HG02970 (cell line): ENCODE measurements around the gene COL18A1.
"Not testable (repeated sequence)": the region's sequence is repeated elsewhere in the genome, so short reads cannot be mapped to it uniquely, and the experiment has no call there.

ENCODE experiments used
- ATAC-seq: cut with Tn5 transposase; IDR thresholded peaks from one replicate; pipeline ENCODE4 v1.9.1; 2021; ENCODE audit warnings: mild to moderate bottlenecking, moderate library complexity, moderate number of reproducible peaks; ENCODE audit not compliant: unreplicated experiment, low FRiP score

Gene COL18A1

DNA sequence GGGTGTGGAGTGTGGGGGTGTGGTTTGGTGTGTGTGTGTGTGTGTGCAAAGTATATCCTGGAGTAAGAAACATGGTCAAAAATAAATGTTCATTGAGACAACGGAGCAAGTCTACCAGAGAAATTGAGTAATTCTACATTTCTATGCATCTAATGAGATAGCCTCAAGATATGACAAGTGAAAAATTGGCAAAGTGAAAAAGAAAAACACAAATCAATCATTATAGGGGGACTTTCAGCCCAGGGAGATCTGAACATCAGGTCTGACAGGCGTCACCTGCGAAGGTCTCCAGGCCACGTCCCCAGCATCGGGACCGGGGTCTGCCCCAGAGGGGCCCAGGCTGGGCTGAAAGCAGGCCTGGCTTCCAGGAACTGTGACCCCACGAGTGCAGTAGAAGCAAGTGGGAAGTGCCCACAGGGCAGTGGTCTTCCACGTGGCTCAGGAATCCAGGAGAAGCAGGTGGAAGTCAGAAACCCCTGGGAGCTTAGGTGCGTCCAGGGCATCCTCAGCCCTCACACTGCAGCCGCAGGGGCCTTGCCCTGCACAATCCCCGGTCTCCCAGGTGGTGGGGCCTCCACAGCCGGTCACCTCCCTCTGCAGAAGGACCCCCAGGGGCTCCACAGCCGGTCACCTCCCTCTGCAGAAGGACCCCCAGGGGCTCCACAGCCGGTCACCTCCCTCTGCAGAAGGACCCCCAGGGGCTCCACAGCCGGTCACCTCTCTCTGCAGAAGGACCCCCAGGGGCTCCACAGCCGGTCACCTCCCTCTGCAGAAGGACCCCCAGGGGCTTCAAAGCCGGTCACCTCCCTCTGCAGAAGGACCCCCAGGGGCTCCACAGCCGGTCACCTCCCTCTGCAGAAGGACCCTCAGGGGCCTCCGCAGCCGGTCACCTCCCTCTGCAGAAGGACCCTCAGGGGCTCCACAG lies 96.4 kb downstream of the COL18A1 start:
- ATAC-seq = not testable (repeated sequence)

DNA sequence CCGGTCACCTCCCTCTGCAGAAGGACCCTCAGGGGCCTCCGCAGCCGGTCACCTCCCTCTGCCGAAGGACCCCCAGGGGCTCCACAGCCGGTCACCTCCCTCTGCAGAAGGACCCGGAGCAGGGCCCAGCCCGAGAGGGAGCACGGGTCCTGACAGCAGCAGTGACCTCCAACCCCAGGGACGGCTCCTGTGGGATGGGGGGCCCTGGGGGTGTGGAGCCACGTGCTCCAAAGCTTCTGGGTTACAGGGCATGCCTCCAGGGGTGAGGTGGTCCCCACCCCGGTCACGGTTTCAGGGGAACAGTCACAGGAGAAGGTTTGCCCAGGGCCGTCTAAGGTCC lies 97.0 kb downstream of the COL18A1 start:
- no peak for ATAC-seq

DNA sequence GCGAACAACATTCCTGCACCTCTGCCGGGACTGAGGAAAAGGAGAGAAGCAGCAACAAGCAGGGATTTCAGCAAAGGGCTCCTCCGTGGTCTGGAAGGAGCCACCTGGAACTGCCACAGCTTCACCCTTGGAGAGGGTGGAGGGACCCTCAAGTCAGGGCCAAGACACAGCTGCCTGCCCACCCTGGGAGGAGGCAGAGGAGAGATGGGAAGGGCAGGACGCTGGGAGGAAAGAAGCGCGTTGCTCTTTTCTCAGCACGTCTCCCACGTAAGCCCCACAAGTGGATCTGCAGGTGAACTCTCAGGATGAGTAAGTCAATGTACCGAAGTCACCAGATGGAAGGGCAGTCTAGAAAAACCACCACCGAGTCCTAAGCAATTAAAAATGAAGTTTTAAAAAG lies 97.6 kb downstream of the COL18A1 start:
- no peak for ATAC-seq

DNA sequence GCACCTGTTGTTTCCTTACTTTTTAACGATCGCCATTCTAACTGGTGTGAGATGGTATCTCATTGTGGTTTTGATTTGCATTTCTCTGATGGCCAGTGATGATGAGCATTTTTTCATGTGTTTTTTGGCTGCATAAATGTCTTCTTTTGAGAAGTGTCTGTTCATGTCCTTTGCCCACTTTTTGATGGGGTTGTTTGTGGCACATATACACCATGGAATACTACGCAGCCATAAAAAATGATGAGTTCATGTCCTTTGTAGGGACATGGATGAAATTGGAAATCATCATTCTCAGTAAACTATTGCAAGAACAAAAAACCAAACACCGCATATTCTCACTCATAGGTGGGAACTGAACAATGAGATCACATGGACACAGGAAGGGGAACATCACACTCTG lies 98.3 kb downstream of the COL18A1 start:
- ATAC-seq = not testable (repeated sequence)

DNA sequence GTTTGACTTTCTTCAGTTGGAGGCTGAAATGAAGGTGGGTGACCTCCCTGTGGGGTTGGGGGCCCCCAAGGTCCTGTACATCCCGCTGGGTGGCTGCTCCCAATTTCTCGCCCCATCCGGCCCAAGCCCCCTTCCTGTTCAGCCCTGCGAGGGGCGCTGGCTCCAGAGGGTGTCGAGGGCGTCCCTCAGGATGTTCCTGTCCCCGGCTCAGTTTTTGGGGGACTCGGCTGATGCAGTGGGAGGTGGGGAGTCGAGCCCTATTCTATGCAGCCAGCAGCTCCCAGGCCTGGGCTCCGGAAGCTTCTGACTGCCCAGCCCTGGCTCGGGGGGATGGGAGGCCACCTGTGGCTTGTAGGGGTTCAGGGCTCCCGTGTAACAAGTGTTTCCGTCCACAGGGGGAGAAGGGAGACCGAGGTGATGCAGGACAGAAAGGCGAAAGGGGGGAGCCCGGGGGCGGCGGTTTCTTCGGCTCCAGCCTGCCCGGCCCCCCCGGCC lies 99.1 kb downstream of the COL18A1 start:
- no peak for ATAC-seq

DNA sequence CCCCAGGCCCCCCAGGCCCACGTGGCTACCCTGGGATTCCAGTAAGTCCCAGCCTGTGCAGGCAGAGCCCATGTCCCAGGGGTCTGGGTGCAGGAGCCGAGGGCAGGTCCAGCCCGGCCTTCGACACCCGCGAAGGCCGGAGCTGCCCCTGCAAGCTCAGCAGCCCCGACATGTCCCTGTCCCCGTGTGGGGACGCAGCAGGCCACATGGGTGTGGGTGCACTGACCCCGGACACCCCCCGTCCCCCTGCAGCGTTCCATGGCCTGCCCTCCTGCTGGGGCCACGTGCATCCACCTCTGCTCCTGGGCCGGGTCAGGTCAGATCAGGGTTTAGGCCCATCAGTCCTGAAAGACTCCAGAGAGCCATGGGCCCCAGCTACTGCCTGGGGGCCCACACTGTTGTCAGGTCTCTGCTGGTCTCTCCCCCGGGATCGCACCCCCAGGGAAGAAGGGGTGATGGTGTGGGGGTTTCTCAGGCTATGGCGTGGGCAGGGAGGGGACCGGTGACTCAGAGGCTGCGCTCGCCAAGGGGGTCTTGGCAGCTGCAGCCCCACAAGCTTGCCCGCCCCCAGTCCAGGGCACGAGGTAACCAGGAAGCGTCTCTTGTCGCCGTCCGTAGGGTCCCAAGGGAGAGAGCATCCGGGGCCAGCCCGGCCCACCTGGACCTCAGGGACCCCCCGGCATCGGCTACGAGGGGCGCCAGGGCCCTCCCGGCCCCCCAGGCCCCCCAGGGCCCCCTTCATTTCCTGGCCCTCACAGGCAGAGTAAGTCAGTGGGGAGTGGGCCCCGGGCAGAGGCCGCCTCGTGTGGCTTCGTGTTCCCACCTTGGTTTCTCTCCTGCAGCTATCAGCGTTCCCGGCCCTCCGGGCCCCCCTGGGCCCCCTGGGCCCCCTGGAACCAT lies 99.8 kb downstream of the COL18A1 start:
- no peak for ATAC-seq

DNA sequence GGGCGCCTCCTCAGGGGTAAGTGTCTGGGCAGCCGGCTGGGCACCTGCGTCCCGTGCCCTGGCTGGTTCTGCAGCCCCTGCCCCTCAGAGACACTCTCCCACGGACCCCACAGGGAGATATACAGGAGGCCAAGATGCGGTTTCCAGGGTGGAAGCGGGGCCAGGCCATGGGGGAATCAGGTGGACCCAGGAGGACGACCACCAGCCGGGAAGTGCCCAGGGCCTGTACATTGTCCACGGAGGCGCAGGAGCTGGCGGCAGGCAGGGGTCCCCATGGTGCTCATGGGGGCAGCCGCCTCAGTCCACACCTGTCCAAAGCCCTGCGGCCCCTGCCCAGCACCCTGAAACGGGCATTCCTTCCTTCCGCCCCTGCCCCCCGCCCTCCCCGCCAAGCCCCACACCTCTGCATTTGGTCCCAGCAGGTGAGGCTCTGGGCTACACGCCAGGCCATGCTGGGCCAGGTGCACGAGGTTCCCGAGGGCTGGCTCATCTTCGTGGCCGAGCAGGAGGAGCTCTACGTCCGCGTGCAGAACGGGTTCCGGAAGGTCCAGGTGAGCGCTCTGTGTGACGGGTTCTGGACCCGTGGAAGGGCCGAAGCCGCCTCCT lies 100.6 kb downstream of the COL18A1 start:
- no peak for ATAC-seq

DNA sequence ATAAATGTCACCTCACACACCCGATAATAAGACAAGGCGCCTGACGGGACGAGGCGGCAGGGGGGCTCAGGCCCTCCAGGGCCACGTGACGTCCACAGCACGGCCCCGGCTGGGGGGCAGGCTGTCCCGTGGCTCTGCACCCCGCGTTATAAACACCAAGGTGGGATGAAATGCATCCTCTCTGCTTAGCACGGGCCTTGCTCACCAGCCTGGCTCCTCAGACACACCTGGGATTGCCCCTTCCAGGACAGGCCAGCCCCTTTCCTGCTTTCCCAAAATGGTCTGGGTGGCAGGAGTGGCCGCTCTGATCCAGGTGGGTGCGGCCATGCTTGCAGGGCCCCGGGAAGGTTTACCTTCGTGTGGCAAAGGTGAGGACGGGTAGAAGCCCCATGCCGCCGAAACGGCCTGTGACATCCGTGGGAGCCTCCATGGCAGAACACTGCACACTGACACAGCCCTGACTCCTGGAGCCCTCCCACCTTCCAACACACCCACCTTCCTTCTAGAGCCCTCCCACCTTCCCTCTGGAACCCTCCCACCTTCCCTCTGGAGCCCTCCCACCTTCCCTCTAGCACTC lies 101.4 kb downstream of the COL18A1 start:
- no peak for ATAC-seq

DNA sequence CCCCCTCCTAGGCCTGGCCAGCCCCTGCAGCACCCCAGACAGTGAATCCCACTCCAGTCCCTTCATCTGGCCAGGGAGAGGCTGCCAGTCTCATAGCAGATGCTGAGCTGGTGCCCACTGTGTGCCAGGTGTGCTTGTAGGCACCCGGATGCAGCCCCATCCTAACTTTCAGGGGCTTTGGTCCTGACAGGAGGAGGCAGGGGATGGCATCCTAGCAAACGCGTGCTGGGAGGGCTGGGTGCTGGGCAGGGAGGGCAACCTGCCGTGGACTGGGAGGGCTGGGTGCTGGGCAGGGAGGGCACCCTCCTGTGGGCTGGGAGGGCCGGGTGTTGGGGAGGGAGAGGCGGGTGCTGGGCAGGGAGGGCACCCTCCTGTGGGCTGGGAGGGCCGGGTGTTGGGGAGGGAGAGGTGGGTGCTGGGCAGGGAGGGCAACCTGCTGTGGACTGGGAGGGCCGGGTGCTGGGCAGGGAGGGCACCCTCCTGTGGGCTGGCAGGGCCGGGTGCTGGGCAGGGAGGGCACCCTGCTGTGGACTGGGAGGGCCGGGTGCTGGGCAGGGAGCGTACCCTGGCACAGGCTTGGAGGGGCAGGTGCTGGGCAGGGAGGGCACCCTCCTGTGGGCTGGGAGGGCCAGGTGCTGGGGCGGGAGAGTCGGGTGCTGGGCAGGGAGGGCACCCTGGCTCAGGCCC lies 102.0 kb downstream of the COL18A1 start:
- no peak for ATAC-seq

DNA sequence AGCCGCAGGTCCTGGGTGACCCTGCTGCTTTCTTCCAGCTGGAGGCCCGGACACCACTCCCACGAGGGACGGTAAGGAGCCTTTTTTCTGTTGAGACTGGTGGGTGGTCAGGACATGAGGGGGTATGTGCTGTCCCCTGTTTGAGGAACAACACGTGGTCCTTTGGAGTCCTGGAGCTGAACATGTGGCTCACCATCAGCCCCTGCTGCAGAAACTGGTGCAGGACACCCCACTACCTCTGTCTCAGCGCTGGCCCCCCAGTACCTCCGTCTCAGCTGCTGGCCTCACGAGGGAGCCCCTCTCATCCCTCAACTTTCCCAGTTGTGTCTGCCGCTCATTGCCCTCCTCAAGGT lies 102.5 kb downstream of the COL18A1 start:
- ATAC-seq = no peak

DNA sequence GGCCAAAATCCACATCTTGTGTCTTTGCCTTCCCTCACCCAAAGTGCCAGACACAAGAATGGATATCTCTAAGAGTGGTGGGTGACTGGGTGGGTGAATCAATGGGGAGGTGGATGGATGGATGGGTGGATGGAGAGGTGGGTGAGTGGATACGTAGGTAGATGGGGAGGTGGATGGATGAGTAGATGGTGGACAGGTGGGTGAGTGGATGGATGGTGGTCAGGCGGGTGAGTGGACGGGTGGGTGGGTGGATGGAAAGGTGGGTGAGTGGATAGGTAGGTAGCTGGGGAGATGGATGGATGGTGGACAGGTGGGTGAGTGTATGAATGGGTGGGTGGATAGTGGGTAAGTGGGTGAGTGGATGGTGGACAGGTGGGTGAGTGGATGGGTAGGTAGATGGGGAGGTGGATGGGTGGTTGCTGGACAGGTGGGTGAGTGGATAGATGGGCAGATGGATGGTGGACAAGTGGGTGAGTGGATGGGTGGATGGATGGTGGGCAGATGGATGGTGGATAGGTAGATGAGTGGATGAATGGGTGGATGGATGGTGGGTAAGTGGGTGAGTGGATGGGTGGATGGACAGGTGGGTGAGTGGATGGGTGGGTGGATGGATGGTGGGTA lies 103.0 kb downstream of the COL18A1 start:
- no peak for ATAC-seq

DNA sequence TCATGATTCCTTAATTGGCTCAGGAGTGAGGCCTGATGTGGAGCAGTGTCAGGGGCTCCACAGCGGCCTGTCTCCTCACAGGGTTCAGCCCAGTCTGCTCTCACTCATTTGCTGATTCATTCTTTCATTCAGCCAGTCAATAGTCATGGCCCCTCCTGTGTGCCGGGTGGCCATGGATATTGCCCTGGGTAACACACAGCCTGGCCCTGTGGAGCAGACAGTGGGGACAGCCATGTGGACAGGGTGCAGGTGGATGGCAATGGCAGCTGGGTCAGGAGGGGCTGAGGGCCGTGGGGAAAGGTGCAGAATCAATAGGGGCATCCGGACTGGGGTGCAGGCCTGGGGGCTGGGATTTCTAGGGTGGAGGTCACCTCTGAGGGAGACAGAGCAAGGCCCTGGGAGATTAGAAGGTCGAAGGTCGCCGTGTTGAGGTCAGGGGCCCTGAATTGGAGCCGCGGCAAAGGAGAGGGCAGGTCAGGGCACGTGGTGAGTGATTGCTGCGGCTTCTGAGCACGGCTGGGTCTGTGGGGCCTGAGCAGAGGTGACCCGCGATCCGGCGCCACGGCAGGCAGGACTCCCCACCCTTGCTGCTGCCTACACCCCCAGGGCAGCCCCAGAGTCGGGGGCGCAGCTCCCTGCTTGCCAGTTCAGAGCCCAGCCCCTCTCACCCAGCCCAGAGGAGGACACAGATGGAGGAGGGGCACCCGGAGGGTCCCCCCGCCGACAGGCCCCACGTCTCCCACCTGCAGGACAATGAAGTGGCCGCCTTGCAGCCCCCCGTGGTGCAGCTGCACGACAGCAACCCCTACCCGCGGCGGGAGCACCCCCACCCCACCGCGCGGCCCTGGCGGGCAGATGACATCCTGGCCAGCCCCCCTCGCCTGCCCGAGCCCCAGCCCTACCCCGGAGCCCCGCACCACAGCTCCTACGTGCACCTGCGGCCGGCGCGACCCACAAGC lies 103.9 kb downstream of the COL18A1 start:
- no peak for ATAC-seq

DNA sequence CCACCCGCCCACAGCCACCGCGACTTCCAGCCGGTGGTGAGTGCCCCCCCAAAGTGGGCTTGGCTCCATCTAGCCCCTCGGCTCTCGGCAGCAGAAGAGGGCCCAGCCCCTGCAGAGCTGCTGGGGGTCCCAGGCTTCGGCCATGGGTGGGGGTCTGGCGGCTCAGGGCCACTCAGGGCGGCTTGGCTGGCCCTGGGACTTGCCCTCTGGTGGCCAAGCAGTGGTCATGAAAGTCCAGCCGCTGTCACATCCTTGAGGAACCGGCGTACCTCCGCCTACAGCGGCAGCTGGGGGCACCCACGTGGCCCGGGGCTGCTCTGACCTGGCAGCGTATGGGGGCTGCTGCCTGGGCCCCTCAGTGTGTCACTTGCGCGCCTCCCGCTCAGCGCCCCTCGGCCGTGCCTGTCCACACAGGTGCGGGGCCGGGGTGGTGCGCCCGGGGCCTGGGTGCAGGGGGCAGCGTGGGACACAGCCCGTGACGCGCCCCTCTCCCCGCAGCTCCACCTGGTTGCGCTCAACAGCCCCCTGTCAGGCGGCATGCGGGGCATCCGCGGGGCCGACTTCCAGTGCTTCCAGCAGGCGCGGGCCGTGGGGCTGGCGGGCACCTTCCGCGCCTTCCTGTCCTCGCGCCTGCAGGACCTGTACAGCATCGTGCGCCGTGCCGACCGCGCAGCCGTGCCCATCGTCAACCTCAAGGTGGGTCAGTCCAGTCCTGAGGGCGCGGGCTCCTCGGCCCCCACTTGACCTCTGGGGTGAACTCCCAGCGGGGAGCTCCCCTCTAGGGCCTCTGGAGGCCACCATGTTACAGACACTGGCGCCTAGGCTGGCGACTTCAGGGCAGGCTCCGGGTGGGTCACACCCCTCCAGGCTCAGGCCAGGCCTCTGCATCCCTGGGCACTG lies 104.9 kb downstream of the COL18A1 start:
- ATAC-seq = no peak

DNA sequence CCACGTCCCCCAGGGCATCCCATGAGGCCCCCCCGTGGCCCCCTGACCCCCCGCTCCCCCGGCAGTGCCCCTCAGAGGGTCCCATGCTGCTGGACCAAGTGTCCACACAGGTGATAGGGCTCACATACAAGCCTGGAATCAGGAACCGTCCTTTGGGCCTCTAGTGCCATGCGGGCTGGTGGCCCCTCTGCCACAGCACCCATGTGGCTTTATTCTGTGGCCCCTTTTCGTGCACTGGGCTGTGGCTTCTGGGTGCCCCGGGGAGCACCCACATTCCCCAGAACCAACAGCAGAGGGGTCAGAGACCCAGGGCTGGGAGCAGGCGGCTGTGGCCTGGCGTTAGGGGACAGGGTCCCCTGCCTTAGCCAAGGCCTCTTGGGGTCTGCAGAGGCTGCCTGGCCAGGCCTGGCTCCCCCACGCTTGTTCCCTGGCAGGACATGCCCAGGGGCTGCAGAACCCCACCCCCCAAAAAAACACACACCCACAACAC lies 105.5 kb downstream of the COL18A1 start:
- no peak for ATAC-seq

DNA sequence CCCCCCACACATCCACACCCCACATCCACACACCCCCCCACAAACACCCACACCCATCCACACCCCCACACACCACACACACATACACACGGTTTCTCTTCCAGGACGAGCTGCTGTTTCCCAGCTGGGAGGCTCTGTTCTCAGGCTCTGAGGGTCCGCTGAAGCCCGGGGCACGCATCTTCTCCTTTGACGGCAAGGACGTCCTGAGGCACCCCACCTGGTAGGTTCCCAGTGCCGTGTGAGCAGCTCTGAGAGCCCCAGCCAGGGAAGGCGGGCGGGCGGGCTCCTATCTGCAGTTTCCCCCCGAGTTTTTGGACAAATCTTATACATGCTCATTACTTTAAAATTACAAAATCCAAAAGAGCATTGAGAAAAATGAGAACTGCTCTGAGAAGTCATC lies 106.0 kb downstream of the COL18A1 start:
- no peak for ATAC-seq

DNA sequence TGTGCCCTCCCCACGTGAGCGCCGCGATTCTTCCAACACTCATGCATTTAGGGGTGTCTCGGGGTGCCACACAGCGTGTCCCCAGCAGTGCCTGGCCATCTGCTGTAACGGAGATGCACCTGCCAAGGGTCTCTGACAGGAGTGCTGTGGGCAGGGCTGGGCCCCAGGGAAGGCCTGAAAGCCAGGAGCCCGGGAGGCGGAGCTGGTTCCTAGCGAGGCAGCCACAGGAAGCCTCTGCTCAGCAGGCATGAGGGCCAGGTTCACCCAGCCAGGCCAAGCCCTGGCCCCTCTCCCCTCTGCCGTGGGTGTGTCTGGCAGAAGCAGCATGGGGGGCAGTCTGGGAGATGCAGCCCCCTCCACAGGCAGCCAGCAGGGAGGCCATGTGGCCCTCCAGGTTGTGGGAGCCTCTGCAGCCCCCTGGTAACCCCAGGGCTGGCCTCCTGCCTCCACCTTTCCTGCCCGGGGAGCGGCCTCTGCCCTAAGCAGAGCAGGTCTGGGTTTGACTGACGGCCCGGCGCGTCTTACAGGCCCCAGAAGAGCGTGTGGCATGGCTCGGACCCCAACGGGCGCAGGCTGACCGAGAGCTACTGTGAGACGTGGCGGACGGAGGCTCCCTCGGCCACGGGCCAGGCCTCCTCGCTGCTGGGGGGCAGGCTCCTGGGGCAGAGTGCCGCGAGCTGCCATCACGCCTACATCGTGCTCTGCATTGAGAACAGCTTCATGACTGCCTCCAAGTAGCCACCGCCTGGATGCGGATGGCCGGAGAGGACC lies 106.9 kb downstream of the COL18A1 start:
- no peak for ATAC-seq

DNA sequence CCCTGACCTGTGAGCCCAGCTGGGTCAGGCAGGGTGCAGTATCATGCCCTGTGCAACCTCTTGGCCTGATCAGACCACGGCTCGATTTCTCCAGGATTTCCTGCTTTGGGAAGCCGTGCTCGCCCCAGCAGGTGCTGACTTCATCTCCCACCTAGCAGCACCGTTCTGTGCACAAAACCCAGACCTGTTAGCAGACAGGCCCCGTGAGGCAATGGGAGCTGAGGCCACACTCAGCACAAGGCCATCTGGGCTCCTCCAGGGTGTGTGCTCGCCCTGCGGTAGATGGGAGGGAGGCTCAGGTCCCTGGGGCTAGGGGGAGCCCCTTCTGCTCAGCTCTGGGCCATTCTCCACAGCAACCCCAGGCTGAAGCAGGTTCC lies 107.6 kb downstream of the COL18A1 start:
- no peak for ATAC-seq
